Upper lobe of left lung (tissue), 4 donors: ENCODE measurements around the gene ZXDC.

Source experiments
- POLR2A ChIP-seq, 4 donors: fragments of 450-650 bp; IDR thresholded peaks; one replicate each; pipeline ENCODE4 v1.5.1; 2016 to 2017; ENCODE audit warnings: antibody characterized with exemption in 4 of 4, mild to moderate bottlenecking in 2 of 4
- TF ChIP-seq, protein P1 (sequence below), 6 experiments: fragments of 450-650 bp in 4 of 6; fragments of 200-600 bp in 2 of 6; sonication (generic) in 2 of 6; IDR thresholded peaks; one replicate each; pipeline ENCODE4 v1.5.1; 2016 to 2019; ENCODE audit warnings: antibody characterized with exemption in 6 of 6

- TF ChIP-seq, protein P1, sequence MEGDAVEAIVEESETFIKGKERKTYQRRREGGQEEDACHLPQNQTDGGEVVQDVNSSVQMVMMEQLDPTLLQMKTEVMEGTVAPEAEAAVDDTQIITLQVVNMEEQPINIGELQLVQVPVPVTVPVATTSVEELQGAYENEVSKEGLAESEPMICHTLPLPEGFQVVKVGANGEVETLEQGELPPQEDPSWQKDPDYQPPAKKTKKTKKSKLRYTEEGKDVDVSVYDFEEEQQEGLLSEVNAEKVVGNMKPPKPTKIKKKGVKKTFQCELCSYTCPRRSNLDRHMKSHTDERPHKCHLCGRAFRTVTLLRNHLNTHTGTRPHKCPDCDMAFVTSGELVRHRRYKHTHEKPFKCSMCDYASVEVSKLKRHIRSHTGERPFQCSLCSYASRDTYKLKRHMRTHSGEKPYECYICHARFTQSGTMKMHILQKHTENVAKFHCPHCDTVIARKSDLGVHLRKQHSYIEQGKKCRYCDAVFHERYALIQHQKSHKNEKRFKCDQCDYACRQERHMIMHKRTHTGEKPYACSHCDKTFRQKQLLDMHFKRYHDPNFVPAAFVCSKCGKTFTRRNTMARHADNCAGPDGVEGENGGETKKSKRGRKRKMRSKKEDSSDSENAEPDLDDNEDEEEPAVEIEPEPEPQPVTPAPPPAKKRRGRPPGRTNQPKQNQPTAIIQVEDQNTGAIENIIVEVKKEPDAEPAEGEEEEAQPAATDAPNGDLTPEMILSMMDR (IDR thresholded peaks at IDR 0.05) = no peak
- no peak for TF ChIP-seq POLR2A (IDR thresholded peaks at IDR 0.05)
These were observed 7.0 kb upstream of the ZXDC start for GRCh38 chr3:126482503-126483255.
